Measurements from ENCODE around the gene UNCX.

DNA sequence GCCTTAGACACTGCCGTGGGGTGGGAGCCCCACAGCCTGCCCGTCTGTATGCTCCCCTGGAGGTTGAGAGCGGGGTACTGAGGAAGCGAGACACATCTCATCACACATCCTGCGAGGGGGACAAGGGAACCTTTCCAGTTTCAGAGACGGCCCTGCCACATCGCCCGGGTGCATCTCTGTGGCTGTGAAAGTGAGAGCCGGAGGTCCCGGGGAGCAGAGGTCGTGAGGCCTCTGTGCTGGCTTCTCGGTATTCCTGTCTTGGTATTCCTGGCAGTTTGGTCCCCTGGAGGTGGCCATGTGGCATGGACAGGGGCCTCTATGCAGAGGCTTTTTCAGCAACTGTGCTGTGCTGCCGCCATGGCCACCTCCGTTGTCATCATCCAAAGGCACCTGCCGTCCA lies 30.8 kb upstream of the UNCX start:
- TF ChIP-seq POLR2AphosphoS5 (IDR thresholded peaks at IDR 0.05; ENCODE audit: insufficient read depth in 1 of 2, low read depth in 1 of 2) (no peak), POLR2A (IDR thresholded peaks at IDR 0.05) (no peak)
- TF ChIP-seq, protein P1, sequence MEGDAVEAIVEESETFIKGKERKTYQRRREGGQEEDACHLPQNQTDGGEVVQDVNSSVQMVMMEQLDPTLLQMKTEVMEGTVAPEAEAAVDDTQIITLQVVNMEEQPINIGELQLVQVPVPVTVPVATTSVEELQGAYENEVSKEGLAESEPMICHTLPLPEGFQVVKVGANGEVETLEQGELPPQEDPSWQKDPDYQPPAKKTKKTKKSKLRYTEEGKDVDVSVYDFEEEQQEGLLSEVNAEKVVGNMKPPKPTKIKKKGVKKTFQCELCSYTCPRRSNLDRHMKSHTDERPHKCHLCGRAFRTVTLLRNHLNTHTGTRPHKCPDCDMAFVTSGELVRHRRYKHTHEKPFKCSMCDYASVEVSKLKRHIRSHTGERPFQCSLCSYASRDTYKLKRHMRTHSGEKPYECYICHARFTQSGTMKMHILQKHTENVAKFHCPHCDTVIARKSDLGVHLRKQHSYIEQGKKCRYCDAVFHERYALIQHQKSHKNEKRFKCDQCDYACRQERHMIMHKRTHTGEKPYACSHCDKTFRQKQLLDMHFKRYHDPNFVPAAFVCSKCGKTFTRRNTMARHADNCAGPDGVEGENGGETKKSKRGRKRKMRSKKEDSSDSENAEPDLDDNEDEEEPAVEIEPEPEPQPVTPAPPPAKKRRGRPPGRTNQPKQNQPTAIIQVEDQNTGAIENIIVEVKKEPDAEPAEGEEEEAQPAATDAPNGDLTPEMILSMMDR (IDR thresholded peaks at IDR 0.05) = no peak
